ENCODE measurements around the gene PBRM1. TPM values are rescaled to one million over a fixed set of nuclear protein-coding genes. Genes with fewer than 3 reads are reported as not detected.
"Not testable (repeated sequence)": the region's sequence is repeated elsewhere in the genome, so short reads cannot be mapped to it uniquely, and the experiment has no call there.

PBRM1 gene
- total and polyA plus RNA-seq, 2 experiments from 2014 or later = 57.5 to 72.5 TPM

DNA sequence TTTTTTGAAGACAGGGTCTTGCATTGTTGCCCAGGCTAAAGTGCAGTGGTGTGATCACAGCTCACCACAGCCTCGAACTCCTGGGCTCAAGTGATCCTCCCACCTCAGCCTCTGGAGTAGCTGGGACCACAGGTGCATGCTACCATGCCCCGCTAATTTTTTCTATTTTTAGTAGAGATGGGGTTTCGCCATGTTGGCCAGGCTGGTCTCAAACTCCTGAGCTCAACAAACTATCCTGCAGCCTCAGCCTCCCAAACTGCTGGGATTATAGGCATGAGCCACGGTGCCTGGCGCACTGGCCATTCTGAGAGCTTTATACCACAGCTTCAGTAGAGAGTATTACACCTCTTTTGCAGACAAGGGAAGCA lies 159.1 kb downstream of the PBRM1 start:
- not testable (repeated sequence) for H3K4me3 Mint-ChIP-seq; H4K20me1 ChIP-seq (replicated peaks; ENCODE audit: insufficient read depth); H3K27ac ChIP-seq (ENCODE audit: low read depth); H3K4me1 Mint-ChIP-seq; H3K9me2 ChIP-seq (ENCODE audit: insufficient read depth); ATAC-seq; H2AFZ ChIP-seq; H3K27ac Mint-ChIP-seq; H3K4me1 ChIP-seq (ENCODE audit: insufficient read depth); H3K4me3 ChIP-seq; H3K27me3 Mint-ChIP-seq (ENCODE audit: insufficient read depth, low read depth, poor library complexity); H3K9me3 Mint-ChIP-seq; DNase-seq (ENCODE audit: low spot score); H3K4me2 ChIP-seq; H3F3A ChIP-seq (replicated peaks; ENCODE audit: low read depth); H3K27me3 ChIP-seq (ENCODE audit: insufficient read depth)
- peaks cover 53% of the 10 kb centered on the region for H3K36me3 Mint-ChIP-seq (ENCODE audit: low read depth)
- peaks cover 18% of the 10 kb centered on the region for H3K79me2 ChIP-seq (replicated peaks; ENCODE audit: insufficient read depth)
- peaks cover 10% of the 10 kb centered on the region; the same call in 1 of the 2 replicates for H3K36me3 ChIP-seq (ENCODE audit: insufficient read depth)

DNA sequence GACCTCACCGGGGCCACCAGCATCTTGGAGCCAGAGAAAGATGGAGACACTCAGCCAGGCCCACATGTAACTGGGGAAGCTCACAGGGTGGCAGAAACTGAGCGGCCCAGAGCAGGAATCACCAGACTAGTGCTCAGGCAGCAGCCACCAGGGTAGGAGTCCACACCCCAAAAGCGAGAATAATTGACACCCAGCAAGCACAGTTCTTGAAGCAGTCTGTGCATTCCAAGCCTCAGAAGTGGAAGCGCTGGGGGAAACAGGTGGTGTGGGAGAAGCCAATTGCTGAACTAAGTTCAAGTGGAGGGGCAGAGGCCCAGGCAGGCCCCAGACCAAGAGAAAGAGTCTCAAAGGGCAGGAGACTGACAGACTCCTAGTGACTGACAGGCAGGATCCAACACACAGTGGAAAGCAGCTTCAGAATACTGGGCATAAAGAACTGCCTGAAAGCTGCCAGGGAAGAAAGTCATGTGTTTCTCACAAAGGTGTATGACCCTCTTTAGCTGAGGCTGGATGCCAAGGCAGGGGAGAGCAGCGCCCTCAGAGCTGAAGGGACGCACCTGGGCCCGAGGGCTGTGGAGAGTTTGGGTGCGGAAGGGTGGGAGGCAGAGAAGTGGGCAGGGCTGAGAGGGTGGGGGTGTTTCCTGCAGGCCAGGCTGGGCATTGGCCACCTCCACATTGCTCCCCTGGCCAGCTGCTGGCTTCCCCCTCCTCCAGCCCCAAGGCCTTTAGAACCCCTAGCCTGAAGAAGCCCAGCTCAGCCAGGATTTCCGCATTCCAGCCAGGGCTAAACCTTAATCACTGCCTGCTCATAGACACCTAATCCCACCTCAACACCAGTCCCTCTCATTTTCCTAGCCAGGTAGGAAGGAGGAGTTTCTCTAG lies 159.8 kb downstream of the PBRM1 start:
- no peaks in the 10 kb centered on the region for H3K9me2 ChIP-seq (ENCODE audit: insufficient read depth)
- 0 out of 2 replicates have a peak overlapping the region, but pooled peaks have one; percentile 74 for H3K27ac Mint-ChIP-seq
- H3K4me3 Mint-ChIP-seq = no peak overlapping the region
- H3K4me3 ChIP-seq = no peak overlapping the region
- DNase-seq (ENCODE audit: low spot score) (no peak), ATAC-seq (no peak)
- H3K27me3 ChIP-seq (ENCODE audit: insufficient read depth) = no peaks in the 10 kb centered on the region
- H3K9me3 Mint-ChIP-seq = no peaks in the 10 kb centered on the region
- H3K36me3 Mint-ChIP-seq (ENCODE audit: low read depth) = peaks cover 53% of the 10 kb centered on the region
- H3K36me3 ChIP-seq (ENCODE audit: insufficient read depth) = peaks cover 10% of the 10 kb centered on the region; the same call in 1 of the 2 replicates
- no peaks in the 10 kb centered on the region for H3K4me1 ChIP-seq (ENCODE audit: insufficient read depth)
- no peak overlapping the region for H2AFZ ChIP-seq
- peaks cover 6% of the 10 kb centered on the region; the same call in 1 of the 2 replicates for H4K20me1 ChIP-seq (replicated peaks; ENCODE audit: insufficient read depth)
- no peak overlapping the region for H3K27ac ChIP-seq (ENCODE audit: low read depth)
- peaks cover 8% of the 10 kb centered on the region for H3K27me3 Mint-ChIP-seq (ENCODE audit: insufficient read depth, low read depth, poor library complexity)
- H3K4me2 ChIP-seq = no peak overlapping the region
- no peaks in the 10 kb centered on the region for H3F3A ChIP-seq (replicated peaks; ENCODE audit: low read depth)
- no peak for TF ChIP-seq ZNF462 (CRISPR knock-in tag; IDR thresholded peaks at IDR 0.05)
- TF ChIP-seq POLR2AphosphoS5 (IDR thresholded peaks at IDR 0.05; ENCODE audit: low read depth) = no peak
- no peak for TF ChIP-seq ZNF114 (CRISPR knock-in tag; IDR thresholded peaks at IDR 0.05)
- TF ChIP-seq, protein P1, sequence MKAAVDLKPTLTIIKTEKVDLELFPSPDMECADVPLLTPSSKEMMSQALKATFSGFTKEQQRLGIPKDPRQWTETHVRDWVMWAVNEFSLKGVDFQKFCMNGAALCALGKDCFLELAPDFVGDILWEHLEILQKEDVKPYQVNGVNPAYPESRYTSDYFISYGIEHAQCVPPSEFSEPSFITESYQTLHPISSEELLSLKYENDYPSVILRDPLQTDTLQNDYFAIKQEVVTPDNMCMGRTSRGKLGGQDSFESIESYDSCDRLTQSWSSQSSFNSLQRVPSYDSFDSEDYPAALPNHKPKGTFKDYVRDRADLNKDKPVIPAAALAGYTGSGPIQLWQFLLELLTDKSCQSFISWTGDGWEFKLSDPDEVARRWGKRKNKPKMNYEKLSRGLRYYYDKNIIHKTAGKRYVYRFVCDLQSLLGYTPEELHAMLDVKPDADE (IDR thresholded peaks at IDR 0.05) = no peak
- peaks cover 11% of the 10 kb centered on the region for H3K79me2 ChIP-seq (replicated peaks; ENCODE audit: insufficient read depth)
- H3K4me1 Mint-ChIP-seq = peaks cover 2% of the 10 kb centered on the region; the same call in 1 of the 3 replicates

Data from GM23338 (cell line).